Calu3 (cell line): ENCODE measurements around the gene SIL1. TPM values are rescaled to one million over a fixed set of nuclear protein-coding genes. Genes with fewer than 3 reads are reported as not detected.

Experiments
- BruUV-seq: library from RNA; stranded (reverse); fragments of 400-500 nt; replicated peaks from 2 replicates; lab custom pipeline; 2021; lab: Mats Ljungman, UMichigan
- CTCF ChIA-PET: fragments of 300-600 bp; sonication (Branson Sonifier 250); formaldehyde crosslinking; loops from one replicate; lab custom pipeline; 2022; ENCODE audit warnings: antibody characterized with exemption; lab: Charles Lee
- DNase-seq: peaks from one replicate; pipeline ENCODE4 v3.0.0; 2022
- H3K27ac Mint-ChIP-seq: one replicate; pipeline ENCODE4 v1.8.0; 2022; ENCODE audit warnings: mixed read lengths; ENCODE audit not compliant: unreplicated experiment
- H3K27me3 Mint-ChIP-seq: one replicate; pipeline ENCODE4 v1.8.0; 2022; ENCODE audit warnings: mixed read lengths; ENCODE audit not compliant: unreplicated experiment
- H3K36me3 Mint-ChIP-seq: one replicate; pipeline ENCODE4 v1.8.0; 2022; ENCODE audit warnings: mild to moderate bottlenecking, moderate library complexity, mixed read lengths; ENCODE audit not compliant: insufficient read depth, unreplicated experiment
- H3K4me1 Mint-ChIP-seq: one replicate; pipeline ENCODE4 v1.8.0; 2022; ENCODE audit warnings: mild to moderate bottlenecking, low read depth, mixed read lengths; ENCODE audit not compliant: unreplicated experiment
- H3K4me3 Mint-ChIP-seq: one replicate; pipeline ENCODE4 v1.8.0; 2022; ENCODE audit warnings: mild to moderate bottlenecking, low read depth, moderate library complexity, mixed read lengths; ENCODE audit not compliant: unreplicated experiment
- H3K9me3 Mint-ChIP-seq: one replicate; pipeline ENCODE4 v1.8.0; 2022; ENCODE audit warnings: low read depth, mixed read lengths; ENCODE audit not compliant: unreplicated experiment
- CTCF ChIP-seq: fragments of 200-600 bp; IDR thresholded peaks from one replicate; pipeline ENCODE4 v1.8.0; 2022; ENCODE audit warnings: antibody characterized with exemption; ENCODE audit not compliant: unreplicated experiment
- intact Hi-C: fragments of 100-400 bp; cut with micrococcal nuclease; formaldehyde crosslinking; loops from one replicate; pipeline ENCODE4 v1.10.0; 2022; ENCODE audit not compliant: unreplicated experiment
- total RNA-seq: library from RNA; stranded (reverse); gene quantifications from 2 replicates; pipeline ENCODE4 v1.2.3, GENCODE V29; 2022

SIL1 gene
- total RNA-seq, 1 experiment from 2014 or later: 45.8 TPM

- no peak overlapping the region for H3K27ac Mint-ChIP-seq
- DNase-seq: no peak
- no peaks in the 10 kb centered on the region for H3K27me3 Mint-ChIP-seq
- no TSS peak for BruUV-seq
- no peak for TF ChIP-seq CTCF
- H3K4me3 Mint-ChIP-seq: no peak overlapping the region
- no peaks in the 10 kb centered on the region for H3K9me3 Mint-ChIP-seq
- no peaks in the 10 kb centered on the region for H3K4me1 Mint-ChIP-seq
- H3K36me3 Mint-ChIP-seq: no peaks in the 10 kb centered on the region
- CTCF ChIA-PET: no interaction called here
- intact Hi-C loops: no loop called here
These were observed 146.8 kb downstream of the SIL1 start for GRCh38 chr5:139051392-139051791.

- CTCF ChIA-PET: no interaction called here
- Mint-ChIP-seq H3K27me3 (no peaks in the 10 kb centered on the region), H3K4me1 (no peaks in the 10 kb centered on the region), H3K9me3 (no peaks in the 10 kb centered on the region), H3K4me3 (no peak overlapping the region), H3K36me3 (no peaks in the 10 kb centered on the region), H3K27ac (no peak overlapping the region)
- intact Hi-C loops: no loop called here
- no TSS peak for BruUV-seq
- DNase-seq: no peak
- TF ChIP-seq CTCF: no peak
These were observed 147.7 kb downstream of the SIL1 start for GRCh38 chr5:139050432-139050831.

- no TSS peak for BruUV-seq
- H3K4me1 Mint-ChIP-seq: no peaks in the 10 kb centered on the region
- H3K27me3 Mint-ChIP-seq: no peaks in the 10 kb centered on the region
- H3K9me3 Mint-ChIP-seq: no peaks in the 10 kb centered on the region
- intact Hi-C loops: no loop called here
- CTCF ChIA-PET: no interaction called here
- H3K4me3 Mint-ChIP-seq: no peak overlapping the region
- DNase-seq: no peak
- no peak overlapping the region for H3K27ac Mint-ChIP-seq
- no peaks in the 10 kb centered on the region for H3K36me3 Mint-ChIP-seq
- no peak for TF ChIP-seq CTCF
These were observed 148.4 kb downstream of the SIL1 start for GRCh38 chr5:139049780-139050179.

- CTCF ChIA-PET: interaction anchor here (0.6 kb wide), 1 partner anchor 40 kb away, joined by 3 read pairs; no protein-coding TSS in a partner anchor
- intact Hi-C loops: no loop called here
- TF ChIP-seq CTCF: no peak
- Mint-ChIP-seq H3K27ac (no peak overlapping the region), H3K36me3 (no peaks in the 10 kb centered on the region), H3K4me3 (no peak overlapping the region), H3K27me3 (no peaks in the 10 kb centered on the region), H3K9me3 (no peaks in the 10 kb centered on the region), H3K4me1 (no peaks in the 10 kb centered on the region)
- DNase-seq: no peak
- no TSS peak for BruUV-seq
These were observed 151.6 kb downstream of the SIL1 start for GRCh38 chr5:139046551-139046950.
